Astrocyte of the cerebellum (primary cell): ENCODE results near the gene IPO4.
A peak's percentile ranks its signal among the peaks of the same experiment; 100 is the strongest.

ENCODE experiments used
- DNase-seq: peaks from one replicate; pipeline ENCODE4 v3.0.0-alpha.2; 2011; ENCODE audit warnings: low read depth
- H3K4me3 ChIP-seq: 2 replicates; pipeline ENCODE4 v1.5.1; 2011; ENCODE audit warnings: mild to moderate bottlenecking, low read depth, low read length, moderate library complexity
- in situ Hi-C: cut with HindIII; loops from 2 replicates; pipeline ENCODE4 v1.10.0; 2017; ENCODE audit warnings: low sequenced_read_pairs
- TF ChIP-seq, protein P1 (sequence below): IDR thresholded peaks from 2 replicates; pipeline ENCODE4 v1.5.1; 2012; ENCODE audit warnings: low read length, low read depth, moderate library complexity, mild to moderate bottlenecking; ENCODE audit errors: missing control alignments

The IPO4 gene, protein sequence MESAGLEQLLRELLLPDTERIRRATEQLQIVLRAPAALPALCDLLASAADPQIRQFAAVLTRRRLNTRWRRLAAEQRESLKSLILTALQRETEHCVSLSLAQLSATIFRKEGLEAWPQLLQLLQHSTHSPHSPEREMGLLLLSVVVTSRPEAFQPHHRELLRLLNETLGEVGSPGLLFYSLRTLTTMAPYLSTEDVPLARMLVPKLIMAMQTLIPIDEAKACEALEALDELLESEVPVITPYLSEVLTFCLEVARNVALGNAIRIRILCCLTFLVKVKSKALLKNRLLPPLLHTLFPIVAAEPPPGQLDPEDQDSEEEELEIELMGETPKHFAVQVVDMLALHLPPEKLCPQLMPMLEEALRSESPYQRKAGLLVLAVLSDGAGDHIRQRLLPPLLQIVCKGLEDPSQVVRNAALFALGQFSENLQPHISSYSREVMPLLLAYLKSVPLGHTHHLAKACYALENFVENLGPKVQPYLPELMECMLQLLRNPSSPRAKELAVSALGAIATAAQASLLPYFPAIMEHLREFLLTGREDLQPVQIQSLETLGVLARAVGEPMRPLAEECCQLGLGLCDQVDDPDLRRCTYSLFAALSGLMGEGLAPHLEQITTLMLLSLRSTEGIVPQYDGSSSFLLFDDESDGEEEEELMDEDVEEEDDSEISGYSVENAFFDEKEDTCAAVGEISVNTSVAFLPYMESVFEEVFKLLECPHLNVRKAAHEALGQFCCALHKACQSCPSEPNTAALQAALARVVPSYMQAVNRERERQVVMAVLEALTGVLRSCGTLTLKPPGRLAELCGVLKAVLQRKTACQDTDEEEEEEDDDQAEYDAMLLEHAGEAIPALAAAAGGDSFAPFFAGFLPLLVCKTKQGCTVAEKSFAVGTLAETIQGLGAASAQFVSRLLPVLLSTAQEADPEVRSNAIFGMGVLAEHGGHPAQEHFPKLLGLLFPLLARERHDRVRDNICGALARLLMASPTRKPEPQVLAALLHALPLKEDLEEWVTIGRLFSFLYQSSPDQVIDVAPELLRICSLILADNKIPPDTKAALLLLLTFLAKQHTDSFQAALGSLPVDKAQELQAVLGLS

DNA sequence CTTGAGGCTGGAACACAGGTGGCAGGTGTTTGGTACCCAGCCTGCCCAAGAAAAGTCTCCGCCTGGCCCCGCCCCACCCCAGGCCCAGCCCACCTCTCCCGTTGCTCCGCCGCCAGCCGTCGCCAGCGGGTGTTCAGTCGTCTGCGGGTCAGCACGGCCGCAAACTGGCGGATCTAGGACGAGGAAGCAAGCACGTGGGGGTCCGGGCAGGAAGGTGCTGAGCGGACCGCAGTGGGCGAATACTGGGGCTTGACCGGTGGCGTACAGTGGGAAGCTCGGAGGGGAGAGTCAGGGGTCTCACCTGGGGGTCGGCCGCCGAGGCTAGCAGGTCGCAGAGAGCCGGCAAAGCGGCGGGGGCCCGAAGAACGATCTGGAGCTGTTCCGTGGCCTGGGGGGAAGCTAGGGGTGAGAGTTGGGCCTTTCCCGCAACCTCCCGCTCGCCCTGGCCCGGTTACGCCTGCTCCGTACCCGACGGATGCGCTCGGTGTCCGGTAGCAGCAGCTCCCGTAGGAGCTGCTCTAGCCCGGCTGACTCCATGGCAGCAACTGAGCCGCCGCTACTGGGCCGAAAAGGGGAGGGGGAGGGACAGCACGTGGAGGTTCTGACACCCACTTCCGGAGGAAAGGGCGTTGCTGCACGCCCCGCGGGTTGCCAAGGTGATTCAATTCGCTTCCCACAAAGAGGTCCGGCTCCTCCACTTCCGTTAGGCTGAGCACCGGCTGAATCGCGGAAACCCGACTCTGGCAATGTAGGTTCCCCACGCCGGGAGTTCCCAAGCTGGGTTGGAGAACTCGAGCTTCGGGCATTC is at the start of gene IPO4:
IPO4 (minus strand) TSS at position 566 of the 808 bp plus-strand sequence; CDS start at position 537, 29 bp downstream.
- peak; percentile 95 for DNase-seq

DNA sequence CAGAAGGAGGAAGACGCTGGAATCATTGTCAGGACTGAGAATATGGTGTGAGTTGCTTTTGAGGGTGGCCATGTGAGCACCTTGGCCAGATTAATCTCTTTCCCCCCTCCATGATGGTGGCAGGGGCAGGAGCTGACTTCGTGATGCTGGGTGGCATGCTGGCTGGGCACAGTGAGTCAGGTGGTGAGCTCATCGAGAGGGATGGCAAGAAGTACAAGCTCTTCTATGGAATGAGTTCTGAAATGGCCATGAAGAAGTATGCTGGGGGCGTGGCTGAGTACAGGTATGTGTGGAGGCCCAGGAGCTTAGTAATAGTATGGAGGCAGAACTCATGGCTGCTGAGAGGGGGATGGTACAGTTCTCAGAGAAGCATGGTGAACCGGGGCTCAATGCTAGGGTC is 49.5 kb upstream of the IPO4 start:
- DNase-seq: no peak
- in situ Hi-C loops: no loop called here
- no peak overlapping the region for H3K4me3 ChIP-seq
- TF ChIP-seq, protein P1, sequence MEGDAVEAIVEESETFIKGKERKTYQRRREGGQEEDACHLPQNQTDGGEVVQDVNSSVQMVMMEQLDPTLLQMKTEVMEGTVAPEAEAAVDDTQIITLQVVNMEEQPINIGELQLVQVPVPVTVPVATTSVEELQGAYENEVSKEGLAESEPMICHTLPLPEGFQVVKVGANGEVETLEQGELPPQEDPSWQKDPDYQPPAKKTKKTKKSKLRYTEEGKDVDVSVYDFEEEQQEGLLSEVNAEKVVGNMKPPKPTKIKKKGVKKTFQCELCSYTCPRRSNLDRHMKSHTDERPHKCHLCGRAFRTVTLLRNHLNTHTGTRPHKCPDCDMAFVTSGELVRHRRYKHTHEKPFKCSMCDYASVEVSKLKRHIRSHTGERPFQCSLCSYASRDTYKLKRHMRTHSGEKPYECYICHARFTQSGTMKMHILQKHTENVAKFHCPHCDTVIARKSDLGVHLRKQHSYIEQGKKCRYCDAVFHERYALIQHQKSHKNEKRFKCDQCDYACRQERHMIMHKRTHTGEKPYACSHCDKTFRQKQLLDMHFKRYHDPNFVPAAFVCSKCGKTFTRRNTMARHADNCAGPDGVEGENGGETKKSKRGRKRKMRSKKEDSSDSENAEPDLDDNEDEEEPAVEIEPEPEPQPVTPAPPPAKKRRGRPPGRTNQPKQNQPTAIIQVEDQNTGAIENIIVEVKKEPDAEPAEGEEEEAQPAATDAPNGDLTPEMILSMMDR: no peak

More for the DNA sequence above, at the start of gene IPO4:
- TF ChIP-seq, protein P1: no peak
- in situ Hi-C loops: no loop called here
- peak within 1 kb of the TSS; percentile 73 for H3K4me3 ChIP-seq

DNA sequence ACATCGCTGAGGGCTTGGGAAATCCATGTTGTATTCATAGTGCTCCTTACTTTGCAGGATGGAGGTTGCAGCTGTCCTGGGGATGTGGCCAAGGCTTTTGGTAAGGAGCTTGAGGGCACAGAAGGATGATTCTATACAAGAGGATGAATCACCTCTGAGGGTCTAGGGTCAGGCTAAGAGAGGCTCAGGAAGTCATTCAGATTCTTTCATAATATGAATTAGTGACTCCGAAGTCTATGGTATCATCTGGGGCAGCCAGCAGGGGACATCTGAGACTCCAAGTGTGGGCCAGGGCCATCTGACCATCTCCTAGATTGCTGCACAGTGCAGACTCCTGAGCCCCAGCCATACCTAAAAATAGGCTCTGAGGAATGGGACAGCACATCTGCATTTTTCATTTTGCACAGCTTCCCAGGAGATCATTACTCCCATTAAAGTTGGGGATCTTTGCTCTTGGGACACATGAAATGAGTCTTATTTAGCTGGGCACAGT is 48.9 kb upstream of the IPO4 start:
- H3K4me3 ChIP-seq: no peak overlapping the region
- TF ChIP-seq, protein P1: no peak
- DNase-seq: no peak
- in situ Hi-C loops: no loop called here

DNA sequence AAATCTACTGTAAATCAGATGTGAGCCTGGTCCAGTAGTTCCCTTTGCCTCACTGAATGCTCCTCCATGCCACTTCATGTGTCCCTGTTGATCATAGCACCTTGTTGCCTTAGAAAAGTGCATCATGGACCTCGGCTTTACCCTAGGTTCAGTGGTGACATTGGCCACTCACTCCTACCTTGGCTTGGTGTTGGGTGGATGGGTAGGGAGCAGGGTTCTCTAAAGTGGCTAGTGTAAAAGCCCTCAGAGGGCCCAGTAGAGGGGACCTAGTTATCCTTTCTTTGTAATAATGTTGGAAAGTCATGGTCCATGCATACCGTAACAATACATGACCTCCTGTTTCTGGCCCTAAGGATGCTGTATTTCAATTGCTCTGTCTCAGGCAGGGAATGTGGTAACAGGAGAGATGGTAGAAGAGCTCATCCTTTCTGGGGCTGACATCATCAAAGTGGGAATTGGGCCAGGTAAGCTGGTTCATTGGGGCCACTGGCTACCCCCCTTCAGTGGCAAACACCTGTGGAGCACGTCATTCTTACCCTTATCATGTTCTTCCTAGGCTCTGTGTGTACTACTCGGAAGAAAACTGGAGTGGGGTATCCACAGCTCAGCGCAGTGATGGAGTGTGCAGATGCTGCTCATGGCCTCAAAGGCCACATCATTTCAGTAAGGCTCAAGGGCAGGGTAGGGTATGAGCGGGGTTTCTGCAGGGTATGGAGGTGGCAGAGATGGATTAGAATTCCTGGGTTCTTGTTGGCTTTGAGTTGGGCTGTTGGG is 48.3 kb upstream of the IPO4 start:
- DNase-seq: no peak
- TF ChIP-seq, protein P1: no peak
- H3K4me3 ChIP-seq: no peak overlapping the region
- in situ Hi-C loops: no loop called here

DNA sequence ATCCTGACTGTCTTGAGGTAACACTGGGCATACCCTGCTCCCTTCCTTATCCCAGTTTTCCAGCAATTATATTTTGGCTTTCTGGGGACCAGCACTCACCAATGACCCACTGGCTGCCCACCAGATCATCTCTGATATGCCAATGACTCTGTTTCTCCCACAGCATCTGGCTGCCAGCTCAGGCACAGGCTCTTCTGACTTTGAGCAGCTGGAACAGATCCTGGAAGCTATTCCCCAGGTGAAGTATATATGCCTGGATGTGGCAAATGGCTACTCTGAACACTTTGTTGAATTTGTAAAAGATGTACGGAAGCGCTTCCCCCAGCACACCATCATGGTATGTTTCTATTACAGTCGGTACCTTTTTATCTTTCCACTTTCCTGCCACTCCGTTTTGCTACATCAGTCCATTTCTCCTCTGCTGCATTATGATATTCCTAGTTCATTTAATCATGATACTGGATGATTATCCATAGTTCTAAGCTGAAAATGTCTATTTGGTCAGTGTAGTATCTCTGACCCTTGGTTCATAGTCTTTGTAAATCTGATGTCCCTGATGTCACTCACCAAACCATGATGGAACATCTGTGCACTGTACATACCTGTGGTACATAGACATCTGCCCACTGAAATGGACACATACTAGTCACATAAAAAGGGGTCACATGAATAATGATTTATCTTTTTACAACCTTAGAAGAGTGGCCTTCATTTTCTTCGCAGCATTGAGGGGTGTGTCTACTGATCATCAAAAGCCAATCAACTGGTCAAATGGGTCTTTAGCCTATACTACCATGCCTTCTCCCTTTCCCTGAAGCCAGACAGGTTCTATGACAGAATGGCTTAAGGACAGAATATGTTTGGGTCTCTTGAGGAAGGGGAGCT is 47.4 kb upstream of the IPO4 start:
- TF ChIP-seq, protein P1: no peak
- DNase-seq: no peak
- no peak overlapping the region for H3K4me3 ChIP-seq
- in situ Hi-C loops: no loop called here
